ENCODE results near the gene GDAP1L1.

GRCh38 chr20:44231713-44232468, 15.2 kb upstream of the GDAP1L1 start:
- TF ChIP-seq CTCF (IDR thresholded peaks at IDR 0.05) = no peak
- TF ChIP-seq POLR2A (IDR thresholded peaks at IDR 0.05) = no peak

All from uterus (tissue), 2 donors.